MM.1S (cell line): ENCODE measurements around the gene RPL27A.

Experiments used
- DNase-seq: peaks from one replicate; pipeline ENCODE4 v3.0.0-alpha.2; 2015
- H2AFZ ChIP-seq: fragments of 300-600 bp; sonication (generic); 2 replicates; pipeline ENCODE4 v1.6.0; 2016; ENCODE audit warnings: antibody characterized with exemption, low read length
- H3F3A ChIP-seq: fragments of 300-600 bp; sonication (generic); 2 replicates; pipeline ENCODE4 v1.6.1; 2016; ENCODE audit warnings: mild to moderate bottlenecking, antibody characterized with exemption, low read length, moderate library complexity, mixed read lengths; ENCODE audit not compliant: insufficient read depth
- H3K27ac ChIP-seq: fragments of 300-600 bp; sonication (generic); 2 replicates; pipeline ENCODE4 v1.5.1; 2016; ENCODE audit warnings: mild to moderate bottlenecking, low read length
- H3K27me3 ChIP-seq: fragments of 300-600 bp; sonication (generic); replicated peaks from 2 replicates; pipeline ENCODE4 v1.6.0; 2016; ENCODE audit warnings: low read length; ENCODE audit not compliant: insufficient read depth
- H3K36me3 ChIP-seq: fragments of 300-600 bp; sonication (generic); replicated peaks from 2 replicates; pipeline ENCODE4 v1.6.1; 2016; ENCODE audit warnings: mild to moderate bottlenecking, low read length, mixed read lengths; ENCODE audit not compliant: insufficient read depth
- H3K4me1 ChIP-seq: fragments of 300-600 bp; sonication (generic); 2 replicates; pipeline ENCODE4 v1.6.1; 2016; ENCODE audit warnings: low read length, mixed read lengths
- H3K4me2 ChIP-seq: fragments of 300-600 bp; sonication (generic); 2 replicates; pipeline ENCODE4 v1.6.0; 2016; ENCODE audit warnings: low read depth, low read length
- H3K4me3 ChIP-seq: fragments of 300-600 bp; sonication (generic); 2 replicates; pipeline ENCODE4 v1.5.1; 2016; ENCODE audit warnings: low read length, mixed read lengths
- H3K79me2 ChIP-seq: fragments of 300-600 bp; sonication (generic); 2 replicates; pipeline ENCODE4 v1.6.1; 2016; ENCODE audit warnings: mixed run types, low read length, mixed read lengths
- H3K9ac ChIP-seq: fragments of 300-600 bp; sonication (generic); 2 replicates; pipeline ENCODE4 v1.6.1; 2016; ENCODE audit warnings: low read length, mixed read lengths
- H3K9me2 ChIP-seq: fragments of 300-600 bp; sonication (generic); replicated peaks from 2 replicates; pipeline ENCODE4 v1.6.1; 2016; ENCODE audit warnings: mild to moderate bottlenecking, low read length, mixed read lengths; ENCODE audit not compliant: insufficient read depth
- H3K9me3 ChIP-seq: fragments of 300-600 bp; sonication (generic); replicated peaks from 2 replicates; pipeline ENCODE4 v1.6.1; 2016; ENCODE audit warnings: mild to moderate bottlenecking, low read length, mixed read lengths; ENCODE audit not compliant: insufficient read depth
- H4K20me1 ChIP-seq: fragments of 300-600 bp; sonication (generic); 2 replicates; pipeline ENCODE4 v1.6.1; 2016; ENCODE audit warnings: mild to moderate bottlenecking, low read length, moderate library complexity, mixed read lengths; ENCODE audit not compliant: insufficient read depth
- EZH2 ChIP-seq: fragments of 300-600 bp; sonication (generic); optimal IDR thresholded peaks from 2 replicates; pipeline ENCODE3; 2017; ENCODE audit warnings: low read depth, mild to moderate bottlenecking, antibody characterized with exemption, low read length, mixed read lengths
- EZH2phosphoT487 ChIP-seq: fragments of 300-600 bp; sonication (generic); IDR thresholded peaks from 2 replicates; pipeline ENCODE4 v1.6.1; 2018; ENCODE audit warnings: antibody characterized with exemption, low read length
- TF ChIP-seq, protein P1 (sequence below): fragments of 300-600 bp; sonication (generic); IDR thresholded peaks from 2 replicates; pipeline ENCODE4 v1.5.1; 2016; ENCODE audit warnings: antibody characterized with exemption, low read length, mixed read lengths

Gene RPL27A

DNA sequence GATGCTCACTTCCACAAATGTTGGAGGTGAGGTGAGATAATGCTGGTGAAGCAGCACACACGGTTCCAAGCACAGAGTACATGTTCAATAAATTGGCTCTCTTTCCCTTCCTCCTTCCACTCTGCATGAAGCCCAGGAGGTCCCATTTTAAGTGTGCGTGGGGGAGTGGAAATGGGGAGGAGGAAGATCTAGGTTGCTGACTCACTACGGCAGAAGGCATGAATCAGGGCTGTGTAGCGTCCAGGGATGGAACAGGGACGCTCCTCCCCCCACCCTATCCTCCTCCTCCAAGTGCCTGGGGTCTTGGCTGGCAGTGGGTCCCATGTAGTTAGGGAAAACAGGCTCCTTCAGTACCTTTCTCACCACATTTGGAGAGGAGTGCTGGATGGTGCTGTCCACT is 44.3 kb upstream of the RPL27A start:
- Histone ChIP-seq H3F3A (peaks cover 37% of the 10 kb centered on the region), H3K9ac (no peak overlapping the region), H3K4me1 (peaks cover 54% of the 10 kb centered on the region), H3K9me2 (no peaks in the 10 kb centered on the region), H3K4me2 (no peak overlapping the region), H3K27ac (no peak overlapping the region), H3K79me2 (no peaks in the 10 kb centered on the region), H2AFZ (no peak overlapping the region), H3K27me3 (no peaks in the 10 kb centered on the region), H3K4me3 (no peak overlapping the region), H4K20me1 (no peaks in the 10 kb centered on the region), H3K9me3 (no peaks in the 10 kb centered on the region), H3K36me3 (no peaks in the 10 kb centered on the region)
- TF ChIP-seq EZH2 (no peak), EZH2phosphoT487 (no peak)
- TF ChIP-seq, protein P1, sequence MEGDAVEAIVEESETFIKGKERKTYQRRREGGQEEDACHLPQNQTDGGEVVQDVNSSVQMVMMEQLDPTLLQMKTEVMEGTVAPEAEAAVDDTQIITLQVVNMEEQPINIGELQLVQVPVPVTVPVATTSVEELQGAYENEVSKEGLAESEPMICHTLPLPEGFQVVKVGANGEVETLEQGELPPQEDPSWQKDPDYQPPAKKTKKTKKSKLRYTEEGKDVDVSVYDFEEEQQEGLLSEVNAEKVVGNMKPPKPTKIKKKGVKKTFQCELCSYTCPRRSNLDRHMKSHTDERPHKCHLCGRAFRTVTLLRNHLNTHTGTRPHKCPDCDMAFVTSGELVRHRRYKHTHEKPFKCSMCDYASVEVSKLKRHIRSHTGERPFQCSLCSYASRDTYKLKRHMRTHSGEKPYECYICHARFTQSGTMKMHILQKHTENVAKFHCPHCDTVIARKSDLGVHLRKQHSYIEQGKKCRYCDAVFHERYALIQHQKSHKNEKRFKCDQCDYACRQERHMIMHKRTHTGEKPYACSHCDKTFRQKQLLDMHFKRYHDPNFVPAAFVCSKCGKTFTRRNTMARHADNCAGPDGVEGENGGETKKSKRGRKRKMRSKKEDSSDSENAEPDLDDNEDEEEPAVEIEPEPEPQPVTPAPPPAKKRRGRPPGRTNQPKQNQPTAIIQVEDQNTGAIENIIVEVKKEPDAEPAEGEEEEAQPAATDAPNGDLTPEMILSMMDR = no peak
- DNase-seq = no peak

DNA sequence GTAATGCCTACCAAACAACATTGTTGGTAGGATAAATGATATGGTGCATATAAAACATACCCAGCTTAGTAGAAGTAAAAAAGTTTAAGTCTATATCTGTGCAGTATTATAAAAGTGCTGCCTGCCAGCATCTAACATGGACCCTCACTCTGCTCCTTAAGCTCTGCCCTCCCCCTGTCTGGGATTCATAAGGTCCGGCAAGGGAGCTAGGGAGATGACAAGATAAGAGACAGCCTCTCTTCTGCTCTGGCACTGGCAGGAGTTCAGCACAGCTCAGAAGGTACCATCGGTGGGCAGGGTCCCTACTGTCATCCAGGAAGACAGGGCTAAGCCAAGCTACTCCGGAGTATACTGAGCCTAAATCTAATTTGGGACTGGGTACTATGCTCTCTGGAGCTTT is 42.9 kb upstream of the RPL27A start:
- Histone ChIP-seq H3K27ac (no peak overlapping the region), H3K9ac (no peak overlapping the region), H3K4me1 (peaks cover 44% of the 10 kb centered on the region), H3K79me2 (no peaks in the 10 kb centered on the region), H3K9me3 (no peaks in the 10 kb centered on the region), H3K9me2 (no peaks in the 10 kb centered on the region), H3K4me2 (no peak overlapping the region), H2AFZ (no peak overlapping the region), H3K27me3 (no peaks in the 10 kb centered on the region), H3F3A (peaks cover 28% of the 10 kb centered on the region), H3K36me3 (no peaks in the 10 kb centered on the region), H4K20me1 (no peaks in the 10 kb centered on the region), H3K4me3 (no peak overlapping the region)
- DNase-seq = no peak
- TF ChIP-seq EZH2 (no peak), EZH2phosphoT487 (no peak)
- TF ChIP-seq, protein P1 = no peak

DNA sequence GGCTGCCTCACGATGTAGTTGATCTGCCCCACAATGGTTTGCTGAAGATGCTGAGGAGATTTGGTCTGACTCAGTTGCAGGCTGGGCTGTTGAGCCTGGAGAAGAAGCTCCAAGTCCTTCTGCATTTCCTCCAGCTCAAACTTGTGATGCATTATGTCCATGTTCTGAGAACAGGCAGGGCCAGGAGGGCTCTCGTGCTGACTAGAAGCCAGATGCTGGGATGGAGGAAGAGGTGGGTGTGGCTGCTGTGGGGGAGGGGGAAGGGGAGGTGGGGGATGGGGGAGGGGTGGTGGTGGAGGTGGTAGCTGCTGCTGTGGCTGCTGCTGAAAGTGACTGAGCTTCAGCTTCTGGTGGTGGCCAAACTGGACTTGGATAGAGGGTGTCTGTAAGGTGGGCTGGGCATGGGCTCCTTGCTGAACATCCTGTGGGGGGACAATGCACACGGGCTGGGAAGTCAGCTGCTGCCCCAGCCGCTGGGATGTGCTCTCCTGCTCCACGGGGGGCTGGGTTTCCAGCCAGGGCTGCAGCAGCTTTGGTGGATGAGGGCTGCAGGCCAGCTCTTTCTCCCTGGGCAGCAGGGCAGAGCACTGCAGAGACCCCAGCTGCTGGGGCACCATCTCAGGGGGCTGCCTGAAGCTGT is 42.2 kb upstream of the RPL27A start:
- Histone ChIP-seq H4K20me1 (no peaks in the 10 kb centered on the region), H3K27me3 (no peaks in the 10 kb centered on the region), H3K4me2 (peak overlapping the region; percentile 71), H3F3A (peaks cover 22% of the 10 kb centered on the region), H3K4me1 (peaks cover 36% of the 10 kb centered on the region), H3K4me3 (no peak overlapping the region), H3K79me2 (no peaks in the 10 kb centered on the region), H3K9ac (no peak overlapping the region), H3K27ac (peak overlapping the region; percentile 63; the same call in 1 of the 2 replicates), H3K9me2 (no peaks in the 10 kb centered on the region), H3K9me3 (no peaks in the 10 kb centered on the region), H2AFZ (no peak overlapping the region), H3K36me3 (no peaks in the 10 kb centered on the region)
- no peak for DNase-seq
- TF ChIP-seq EZH2phosphoT487 (no peak), EZH2 (no peak)
- TF ChIP-seq, protein P1 = no peak
